ENCODE data around the gene ODF4. TPM values are rescaled to one million over a fixed set of nuclear protein-coding genes. Genes with fewer than 3 reads are reported as not detected.

The ODF4 gene
- total RNA-seq, 1 donor from 2014 or later: not detected

DNA sequence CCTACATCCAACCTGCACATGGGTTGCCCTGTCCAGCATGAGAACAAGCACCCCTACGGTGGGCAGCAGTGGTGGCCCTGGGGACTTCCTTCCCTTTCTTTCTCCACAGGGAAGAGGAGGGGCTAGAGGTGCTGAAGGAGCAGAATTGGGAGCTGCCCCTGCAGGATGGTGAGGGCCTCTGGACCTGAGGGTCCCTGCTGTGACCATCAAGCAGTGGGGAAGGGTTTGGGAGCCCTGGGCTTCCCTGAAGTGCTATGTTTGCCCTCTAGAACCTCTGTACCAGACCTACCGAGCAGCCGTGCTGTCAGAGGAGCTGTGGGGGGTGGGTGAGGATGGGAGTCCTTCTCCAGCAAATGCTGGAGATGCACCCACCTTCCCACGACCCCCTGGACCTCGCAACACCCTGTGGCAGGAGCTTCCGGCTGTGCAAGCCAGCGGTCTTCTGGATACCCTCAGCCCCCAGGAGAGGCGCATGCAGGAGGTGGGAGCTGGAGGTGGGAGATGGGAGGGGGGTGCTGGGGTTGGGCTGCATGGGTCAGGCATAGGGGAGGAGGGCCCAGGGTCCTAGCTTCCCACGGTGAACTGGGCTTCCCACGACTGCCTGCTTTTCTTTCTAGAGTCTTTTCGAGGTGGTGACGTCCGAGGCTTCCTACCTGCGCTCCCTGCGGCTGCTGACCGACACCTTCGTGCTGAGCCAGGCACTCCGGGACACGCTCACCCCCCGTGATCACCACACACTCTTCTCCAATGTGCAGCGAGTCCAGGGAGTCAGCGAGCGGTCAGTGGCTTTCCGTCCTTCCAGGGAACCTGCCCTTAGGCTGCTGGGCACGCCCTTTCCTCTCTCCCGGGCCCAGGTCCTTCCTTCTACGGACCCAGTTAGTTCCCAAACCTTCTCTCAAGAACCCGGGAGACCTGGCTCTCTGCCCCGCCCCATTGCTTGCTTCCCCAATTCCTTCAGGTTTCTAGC lies 24.6 kb upstream of the ODF4 start:
- Histone ChIP-seq H3K27me3 (ENCODE audit: control insufficient read depth, insufficient read depth, low read length) (peaks cover 70% of the 10 kb centered on the region), H3K36me3 (ENCODE audit: control insufficient read depth, insufficient read depth, low read length) (no peaks in the 10 kb centered on the region), H3K4me3 (ENCODE audit: low read depth, low read length) (no peak overlapping the region)
- TF ChIP-seq, protein P1, sequence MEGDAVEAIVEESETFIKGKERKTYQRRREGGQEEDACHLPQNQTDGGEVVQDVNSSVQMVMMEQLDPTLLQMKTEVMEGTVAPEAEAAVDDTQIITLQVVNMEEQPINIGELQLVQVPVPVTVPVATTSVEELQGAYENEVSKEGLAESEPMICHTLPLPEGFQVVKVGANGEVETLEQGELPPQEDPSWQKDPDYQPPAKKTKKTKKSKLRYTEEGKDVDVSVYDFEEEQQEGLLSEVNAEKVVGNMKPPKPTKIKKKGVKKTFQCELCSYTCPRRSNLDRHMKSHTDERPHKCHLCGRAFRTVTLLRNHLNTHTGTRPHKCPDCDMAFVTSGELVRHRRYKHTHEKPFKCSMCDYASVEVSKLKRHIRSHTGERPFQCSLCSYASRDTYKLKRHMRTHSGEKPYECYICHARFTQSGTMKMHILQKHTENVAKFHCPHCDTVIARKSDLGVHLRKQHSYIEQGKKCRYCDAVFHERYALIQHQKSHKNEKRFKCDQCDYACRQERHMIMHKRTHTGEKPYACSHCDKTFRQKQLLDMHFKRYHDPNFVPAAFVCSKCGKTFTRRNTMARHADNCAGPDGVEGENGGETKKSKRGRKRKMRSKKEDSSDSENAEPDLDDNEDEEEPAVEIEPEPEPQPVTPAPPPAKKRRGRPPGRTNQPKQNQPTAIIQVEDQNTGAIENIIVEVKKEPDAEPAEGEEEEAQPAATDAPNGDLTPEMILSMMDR (IDR thresholded peaks at IDR 0.05; ENCODE audit: insufficient read depth, low read length, poor library complexity, severe bottlenecking): no peak
- DNase-seq (ENCODE audit: low read depth): no peak

DNA sequence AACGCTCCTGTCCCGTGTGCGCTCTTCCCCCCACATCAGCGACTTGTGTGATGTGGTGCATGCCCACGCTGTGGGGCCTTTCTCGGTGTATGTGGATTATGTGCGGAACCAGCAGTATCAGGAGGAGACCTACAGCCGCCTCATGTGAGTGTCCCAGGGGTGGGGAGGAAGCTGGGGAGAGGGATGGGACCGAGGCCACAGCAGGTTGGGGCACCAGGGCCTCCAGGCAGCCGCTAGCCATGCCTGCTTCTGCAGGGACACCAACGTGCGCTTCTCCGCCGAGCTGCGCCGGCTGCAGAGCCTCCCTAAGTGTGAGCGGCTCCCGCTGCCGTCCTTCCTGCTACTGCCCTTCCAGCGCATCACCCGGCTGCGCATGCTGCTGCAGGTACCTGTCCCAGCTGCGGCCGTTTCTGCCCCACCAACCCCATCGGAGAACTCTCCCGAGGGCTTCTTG lies 23.8 kb upstream of the ODF4 start:
- no peaks in the 10 kb centered on the region for H3K36me3 ChIP-seq (ENCODE audit: control insufficient read depth, insufficient read depth, low read length)
- TF ChIP-seq, protein P1 (IDR thresholded peaks at IDR 0.05; ENCODE audit: insufficient read depth, low read length, poor library complexity, severe bottlenecking): no peak
- no peak overlapping the region for H3K4me3 ChIP-seq (ENCODE audit: low read depth, low read length)
- H3K27me3 ChIP-seq (ENCODE audit: control insufficient read depth, insufficient read depth, low read length): peaks cover 66% of the 10 kb centered on the region
- no peak for DNase-seq (ENCODE audit: low read depth)

DNA sequence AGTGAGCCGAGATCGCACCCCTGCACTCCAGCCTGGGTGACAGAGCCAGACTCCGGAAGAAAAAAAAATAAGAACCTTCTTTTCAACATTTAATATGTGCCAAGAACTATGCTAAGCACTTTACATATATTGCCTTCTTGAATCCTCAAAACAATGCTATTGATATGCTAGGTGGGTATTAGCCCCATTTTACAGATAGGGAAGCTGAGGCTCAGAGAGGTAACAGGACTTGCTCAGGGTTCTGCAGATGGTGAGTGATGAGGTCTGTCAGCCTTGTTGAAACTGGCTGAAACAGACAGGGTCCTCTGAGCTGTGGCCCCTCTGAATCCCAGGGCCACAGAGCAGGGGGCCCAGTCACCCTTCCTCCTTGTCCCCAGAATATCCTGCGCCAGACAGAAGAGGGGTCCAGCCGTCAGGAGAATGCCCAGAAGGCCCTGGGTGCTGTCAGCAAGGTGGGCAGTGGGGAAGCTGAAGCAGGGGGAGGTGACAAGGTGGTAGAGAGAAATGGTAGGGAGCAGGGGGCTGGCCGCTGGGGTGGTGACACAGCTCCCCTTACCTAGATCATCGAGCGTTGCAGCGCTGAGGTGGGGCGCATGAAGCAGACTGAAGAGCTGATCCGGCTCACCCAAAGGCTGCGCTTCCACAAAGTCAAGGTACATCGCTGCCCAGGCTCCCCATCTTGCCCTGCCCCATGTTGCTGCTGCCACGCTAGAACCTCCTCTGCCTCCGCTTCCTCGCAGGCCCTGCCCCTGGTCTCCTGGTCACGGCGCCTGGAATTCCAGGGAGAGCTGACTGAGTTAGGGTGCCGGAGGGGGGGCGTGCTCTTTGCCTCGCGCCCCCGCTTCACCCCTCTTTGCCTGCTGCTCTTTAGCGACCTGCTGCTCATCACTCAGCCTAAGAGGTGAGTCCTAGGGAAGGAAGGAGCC lies 21.4 kb upstream of the ODF4 start:
- H3K4me3 ChIP-seq (ENCODE audit: low read depth, low read length): no peak overlapping the region
- no peaks in the 10 kb centered on the region for H3K36me3 ChIP-seq (ENCODE audit: control insufficient read depth, insufficient read depth, low read length)
- no peak for DNase-seq (ENCODE audit: low read depth)
- H3K27me3 ChIP-seq (ENCODE audit: control insufficient read depth, insufficient read depth, low read length): peaks cover 47% of the 10 kb centered on the region
- TF ChIP-seq, protein P1 (IDR thresholded peaks at IDR 0.05; ENCODE audit: insufficient read depth, low read length, poor library complexity, severe bottlenecking): no peak

DNA sequence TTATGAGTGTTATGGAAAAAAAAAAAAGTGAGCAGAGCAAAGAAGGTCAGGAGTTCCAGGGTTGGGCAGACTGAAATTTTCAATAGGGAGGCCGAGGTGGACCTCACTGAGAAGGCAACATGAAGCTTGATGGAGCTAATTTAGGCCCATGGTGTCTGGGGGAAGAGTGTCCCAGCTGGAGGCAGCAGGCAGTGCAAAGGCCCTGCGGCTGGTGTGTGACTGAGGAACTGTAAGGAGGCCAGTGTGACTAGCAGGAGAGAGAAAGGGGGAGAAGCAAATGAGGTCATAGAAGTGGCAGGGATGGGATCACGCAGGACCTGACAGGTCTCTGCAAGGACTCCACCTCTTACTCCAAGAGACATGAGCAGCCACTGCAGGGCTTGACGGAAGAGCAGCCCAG lies 19.4 kb upstream of the ODF4 start:
- Histone ChIP-seq H3K27me3 (ENCODE audit: control insufficient read depth, insufficient read depth, low read length) (peaks cover 29% of the 10 kb centered on the region), H3K4me3 (ENCODE audit: low read depth, low read length) (no peak overlapping the region), H3K36me3 (ENCODE audit: control insufficient read depth, insufficient read depth, low read length) (no peaks in the 10 kb centered on the region)
- TF ChIP-seq, protein P1 (IDR thresholded peaks at IDR 0.05; ENCODE audit: insufficient read depth, low read length, poor library complexity, severe bottlenecking): no peak
- DNase-seq (ENCODE audit: low read depth): no peak

DNA sequence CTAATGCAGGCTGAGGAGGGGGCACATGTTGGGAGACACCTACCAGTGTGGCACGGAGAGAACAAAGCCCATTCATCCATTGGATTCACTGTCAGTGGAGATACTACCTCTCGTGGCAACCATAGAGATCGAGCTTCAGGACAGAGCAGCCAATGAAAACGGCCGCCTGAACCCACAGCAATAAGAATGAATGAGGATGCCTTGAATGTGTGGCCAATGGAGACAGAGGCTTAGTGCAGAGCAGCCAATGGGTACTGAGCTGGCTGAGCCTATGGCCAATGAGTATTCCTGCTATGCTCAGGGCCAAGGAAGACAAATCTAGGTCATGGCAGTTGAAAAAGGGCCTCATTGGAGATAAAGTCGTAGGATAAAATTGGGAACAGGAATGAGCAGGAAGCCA lies 18.6 kb upstream of the ODF4 start:
- TF ChIP-seq, protein P1 (IDR thresholded peaks at IDR 0.05; ENCODE audit: insufficient read depth, low read length, poor library complexity, severe bottlenecking): no peak
- Histone ChIP-seq H3K4me3 (ENCODE audit: low read depth, low read length) (no peak overlapping the region), H3K27me3 (ENCODE audit: control insufficient read depth, insufficient read depth, low read length) (peaks cover 22% of the 10 kb centered on the region), H3K36me3 (ENCODE audit: control insufficient read depth, insufficient read depth, low read length) (no peaks in the 10 kb centered on the region)
- DNase-seq (ENCODE audit: low read depth): no peak
